ENCODE measurements around the gene ADAMTSL3.

GRCh38 chr15:83835479-83835878 lies 181.6 kb downstream of the ADAMTSL3 start:
- TF ChIP-seq CTCF (IDR thresholded peaks at IDR 0.05) (no peak), POLR2A (IDR thresholded peaks at IDR 0.05) (no peak)
